ENCODE results near the gene PRSS8. TPM values are rescaled to one million over a fixed set of nuclear protein-coding genes. Genes with fewer than 3 reads are reported as not detected.
"Not testable (repeated sequence)": the region's sequence is repeated elsewhere in the genome, so short reads cannot be mapped to it uniquely, and the experiment has no call there.

Gene PRSS8
- total RNA-seq, 4 donors from 2014 or later, result 0.31 to 2.6 (median 2.6) TPM; not detected in 1

GRCh38 chr16:31143011-31143693 is 7.6 kb upstream of the PRSS8 start:
- DNase-seq (ENCODE audit: low spot score), result no peak
- ATAC-seq (ENCODE audit: low FRiP score), result no peak
- no peak for TF ChIP-seq CTCF (IDR thresholded peaks at IDR 0.05)

GRCh38 chr16:31142109-31143010 is 6.8 kb upstream of the PRSS8 start:
- peak; percentile 97 for ATAC-seq (ENCODE audit: low FRiP score)
- peak; percentile 93 for DNase-seq (ENCODE audit: low spot score)
- peak in 2 of 3 donors; percentile 98 to 99 for TF ChIP-seq CTCF (IDR thresholded peaks at IDR 0.05)

GRCh38 chr16:31141489-31142108 is 6.1 kb upstream of the PRSS8 start:
- no peak for DNase-seq (ENCODE audit: low spot score)
- no peak for TF ChIP-seq CTCF (IDR thresholded peaks at IDR 0.05)
- ATAC-seq (ENCODE audit: low FRiP score), result peak; percentile 5

GRCh38 chr16:31141071-31141469 is 5.5 kb upstream of the PRSS8 start:
- ATAC-seq (ENCODE audit: low FRiP score); DNase-seq (ENCODE audit: low spot score): not testable (repeated sequence)

- peak; percentile 57 for ATAC-seq (ENCODE audit: low FRiP score)
- peak; percentile 62 for DNase-seq (ENCODE audit: low spot score)
- TF ChIP-seq CTCF (IDR thresholded peaks at IDR 0.05), result no peak
These were observed 3.4 kb upstream of the PRSS8 start for GRCh38 chr16:31138621-31139578.

GRCh38 chr16:31136822-31137499 is 1.4 kb upstream of the PRSS8 start:
- DNase-seq (ENCODE audit: low spot score); ATAC-seq (ENCODE audit: low FRiP score): not testable (repeated sequence)

GRCh38 chr16:31136287-31136662 is 748 bp upstream of the PRSS8 start:
- ATAC-seq (ENCODE audit: low FRiP score), result no peak
- DNase-seq (ENCODE audit: low spot score), result no peak
- TF ChIP-seq CTCF (IDR thresholded peaks at IDR 0.05), result no peak
